Iris pigment epithelial cell (primary cell): ENCODE measurements around the gene PPP1R9B.

ENCODE experiments used
- DNase-seq: peaks from one replicate; pipeline ENCODE4 v3.0.0-alpha.2; 2011; ENCODE audit warnings: low read depth

PPP1R9B gene

DNA sequence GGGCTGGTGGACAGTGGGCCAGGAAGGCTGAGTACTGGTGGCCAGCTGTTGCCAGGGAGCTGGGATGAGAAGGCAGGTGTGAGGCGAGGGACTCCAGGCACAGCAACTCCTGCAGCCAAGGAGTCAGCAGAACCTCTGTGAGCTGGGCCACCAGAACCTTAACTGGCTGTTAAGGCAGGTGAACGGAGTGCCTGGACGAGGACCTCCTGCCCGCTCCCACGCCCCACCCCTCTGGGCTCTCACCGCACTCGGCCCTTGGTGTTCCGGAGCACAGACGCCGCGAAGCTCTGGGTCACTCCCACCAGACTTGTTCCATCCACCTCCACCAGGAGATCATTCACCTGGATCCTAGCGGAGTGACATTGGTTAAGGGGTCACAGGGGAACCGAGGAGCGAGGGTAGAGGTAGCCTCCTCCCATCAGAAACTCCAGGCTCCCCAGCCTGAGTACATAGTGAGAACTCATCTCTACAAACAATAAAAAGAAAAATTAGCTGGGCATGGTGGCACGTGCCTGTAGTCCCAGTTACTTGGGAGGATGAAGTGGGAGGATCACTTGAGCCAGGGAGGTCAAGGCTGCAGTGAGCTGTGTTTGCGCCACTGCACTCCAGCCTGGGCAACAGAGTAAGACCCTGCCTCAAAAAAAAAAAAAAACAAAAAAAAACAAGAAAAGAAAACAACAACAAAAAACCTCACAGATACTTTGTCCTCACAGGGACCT, 9.3 kb downstream of the PPP1R9B start:
- DNase-seq = no peak

DNA sequence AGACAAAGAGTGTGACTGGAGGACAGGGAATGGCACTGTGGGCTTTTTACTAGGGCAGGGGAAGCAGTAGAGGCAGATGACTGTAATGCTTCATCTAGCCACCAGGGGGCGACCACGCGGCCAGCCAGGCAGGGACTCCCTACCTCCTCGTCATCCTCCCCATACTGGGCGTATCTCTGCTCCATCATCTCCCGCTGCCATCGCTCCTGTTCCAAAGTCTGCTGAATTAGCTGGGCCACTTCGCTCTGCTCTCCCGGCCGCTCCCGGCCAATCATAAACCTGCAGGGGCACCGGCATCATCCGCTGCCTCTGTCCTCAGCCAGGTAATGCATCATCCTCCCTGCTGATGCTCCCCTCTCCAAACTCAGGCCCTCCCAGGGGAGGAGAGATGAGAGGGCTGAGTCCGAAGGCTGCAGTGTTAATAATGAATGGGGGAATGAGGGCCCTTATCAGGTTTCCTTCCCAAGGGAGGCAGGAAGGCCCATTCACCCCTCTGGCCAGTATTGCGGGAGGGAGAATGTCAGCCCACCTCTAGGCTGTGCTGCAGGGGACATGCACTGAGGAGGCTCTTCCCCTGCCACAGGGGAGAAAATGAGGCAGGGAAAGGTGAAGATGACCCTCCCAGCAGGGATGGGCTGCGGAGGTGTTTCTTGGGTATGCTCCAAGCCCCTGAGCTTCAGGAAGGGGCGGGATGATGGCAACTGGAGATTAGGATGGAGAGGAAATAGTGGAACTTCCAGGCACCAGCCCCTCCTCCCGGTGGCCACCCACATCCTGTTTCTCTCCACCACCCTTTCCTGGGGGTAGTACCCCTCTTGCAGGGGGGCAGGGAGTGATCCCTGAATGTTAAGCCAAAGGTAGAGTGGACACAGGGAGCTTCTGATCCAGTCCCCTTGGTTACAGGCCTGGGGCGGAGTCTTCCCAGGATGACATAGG, 10.3 kb downstream of the PPP1R9B start:
- peak; percentile 74 for DNase-seq

DNA sequence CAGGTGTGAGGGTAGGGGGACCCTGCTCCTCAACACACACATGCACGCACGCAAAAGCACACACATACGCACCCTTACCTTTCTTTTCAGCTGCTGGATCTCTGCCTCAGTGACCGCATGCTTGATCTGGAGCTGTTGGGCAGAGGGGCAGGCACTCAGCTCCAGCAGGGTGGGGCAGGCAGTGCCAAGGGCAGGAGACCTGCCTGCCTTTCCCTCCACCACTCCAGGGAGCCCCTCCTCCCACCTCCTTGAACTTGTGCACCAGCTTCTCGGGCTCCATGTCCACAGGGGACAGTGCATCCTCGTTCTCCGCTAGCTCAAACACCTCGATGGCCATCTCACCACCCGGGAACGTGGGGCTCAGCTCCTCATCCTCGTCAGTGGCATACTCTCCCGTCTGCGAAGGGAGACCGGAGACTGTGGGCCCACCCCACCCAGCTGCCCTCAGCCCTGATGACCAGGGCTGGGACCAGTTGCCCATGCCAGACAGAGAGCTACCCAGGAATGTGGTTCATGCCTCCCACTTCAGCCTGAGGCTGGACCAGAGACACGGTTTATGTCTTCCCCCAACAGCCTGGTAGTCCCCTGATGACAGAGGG, 11.2 kb downstream of the PPP1R9B start:
- no peak for DNase-seq

DNA sequence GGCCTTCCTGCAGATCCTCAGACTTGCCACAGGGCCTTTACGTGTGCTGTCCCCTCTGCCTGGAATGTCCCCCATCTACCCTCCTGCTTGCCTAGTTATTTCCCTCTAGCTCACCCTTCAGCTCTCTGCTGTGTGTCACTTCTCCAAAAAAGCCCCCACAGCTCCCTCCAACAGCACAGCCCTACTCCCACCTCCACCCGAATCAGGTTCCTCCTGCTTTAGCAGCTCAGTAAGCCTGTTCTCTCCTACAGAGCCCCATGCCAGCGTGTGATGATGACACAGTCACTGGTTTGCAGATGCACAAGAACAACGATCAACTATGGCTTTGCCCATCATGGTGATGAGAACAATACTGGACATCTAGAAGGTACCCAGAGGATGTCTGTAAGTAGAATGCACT, 13.4 kb downstream of the PPP1R9B start:
- no peak for DNase-seq

DNA sequence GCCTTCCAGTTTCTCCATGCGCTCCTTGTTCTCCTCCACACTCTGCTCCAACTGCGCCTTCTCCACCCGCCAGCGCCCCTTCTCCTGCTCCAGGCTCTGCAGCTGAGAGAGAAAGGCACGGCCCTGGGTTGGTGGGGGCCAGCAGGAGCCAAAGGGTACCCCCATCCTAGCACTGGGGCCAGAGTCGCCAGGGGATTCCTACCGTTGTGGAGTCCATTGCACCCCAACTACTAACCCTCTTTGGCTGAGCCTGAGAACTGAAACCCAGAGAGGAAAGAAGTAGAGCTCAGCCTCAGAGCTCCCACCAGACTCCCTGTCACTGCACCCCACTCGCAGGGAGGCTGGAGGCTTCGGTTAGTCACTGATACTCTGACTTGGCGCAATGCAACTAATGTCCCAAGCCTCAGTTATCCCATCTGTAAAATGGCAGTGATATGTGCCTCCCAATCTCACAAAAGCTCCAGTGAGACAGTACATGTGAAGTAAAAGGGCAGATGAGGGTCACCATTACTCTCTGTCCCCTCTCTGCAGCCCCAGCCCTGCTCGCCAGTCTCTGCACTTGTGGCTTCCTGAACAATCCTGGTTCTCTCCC, 14.3 kb downstream of the PPP1R9B start:
- no peak for DNase-seq

DNA sequence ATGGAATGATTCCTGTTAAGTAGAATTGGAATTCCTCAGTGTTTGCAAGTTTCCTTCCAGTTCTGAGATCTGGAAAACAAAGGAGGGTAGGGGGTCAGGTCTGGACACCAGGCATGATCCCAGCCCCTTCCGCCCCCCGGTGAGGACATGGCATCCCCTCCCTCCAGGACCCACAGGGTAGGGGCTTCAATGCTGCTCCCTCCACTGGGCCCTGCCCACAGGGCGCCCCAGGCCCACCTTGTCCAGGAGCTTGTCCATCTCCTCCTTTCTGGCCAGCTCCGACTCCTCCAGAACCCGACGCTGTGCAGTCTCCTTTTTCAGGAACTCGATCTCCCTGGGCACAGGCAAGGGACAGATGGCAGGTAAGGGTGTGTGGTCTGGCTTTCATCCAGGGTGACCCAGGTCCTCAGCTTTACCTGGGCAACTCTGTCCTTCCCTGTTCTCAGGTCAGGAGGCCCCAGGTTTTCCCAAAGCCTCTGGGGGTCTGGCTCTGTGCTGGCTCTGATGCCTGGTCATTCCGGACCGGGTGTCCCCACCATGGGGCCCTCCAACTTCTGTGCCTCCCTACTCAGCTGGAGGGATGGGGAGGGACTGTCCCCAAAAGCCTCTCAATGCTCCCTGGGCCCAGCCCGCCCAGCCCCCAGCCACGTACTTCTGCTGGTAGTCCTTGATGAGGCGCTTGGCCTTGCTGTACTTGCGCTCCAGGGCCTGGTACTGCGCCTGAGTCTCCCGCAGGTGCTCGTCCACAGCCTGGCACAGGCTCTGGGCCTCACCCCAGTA, 15.0 kb downstream of the PPP1R9B start:
- DNase-seq = no peak

DNA sequence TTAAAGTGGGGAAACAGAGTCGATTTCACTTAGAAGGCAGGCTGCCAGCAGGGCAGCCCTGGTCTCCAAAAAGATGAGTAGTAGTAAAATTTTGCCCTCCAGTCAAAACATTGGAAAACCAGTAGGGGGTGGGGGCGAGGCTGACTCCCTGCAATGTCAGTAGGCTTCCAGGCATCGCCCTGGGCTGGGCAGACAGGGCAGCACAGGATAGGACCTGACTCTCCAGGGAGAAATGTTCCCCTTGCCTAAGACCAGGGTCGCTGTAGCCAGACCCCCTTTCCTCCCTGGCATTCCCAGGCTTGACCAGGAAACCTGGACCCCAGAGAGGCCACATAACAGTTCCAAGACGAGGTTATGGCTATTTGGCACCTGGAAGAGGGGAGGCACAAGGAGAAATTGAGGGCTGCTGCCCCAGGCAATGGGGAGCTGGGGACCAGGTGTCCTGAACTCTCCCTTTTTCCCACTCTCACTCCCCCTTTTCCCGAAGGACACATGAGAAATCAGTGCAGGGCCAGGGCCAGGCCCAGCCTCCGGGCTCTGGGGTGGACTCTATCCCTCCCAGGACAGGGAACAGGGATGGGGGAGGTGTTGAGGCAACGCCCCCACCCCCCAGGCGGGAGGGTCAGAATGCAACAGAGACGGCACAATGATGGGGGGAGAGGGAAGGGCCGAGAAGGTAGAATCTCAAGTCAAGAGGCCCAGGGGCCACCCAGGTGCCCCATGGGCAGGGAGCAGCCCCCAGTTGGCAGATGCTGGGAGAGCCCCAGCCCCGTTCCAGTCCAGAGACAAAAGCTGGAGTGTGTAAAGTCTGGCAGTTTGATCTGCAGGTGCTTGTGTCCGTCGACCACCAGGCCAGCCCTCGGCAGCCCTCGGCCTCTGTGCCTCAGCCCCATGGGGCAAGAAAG, 16.0 kb downstream of the PPP1R9B start:
- DNase-seq = no peak

DNA sequence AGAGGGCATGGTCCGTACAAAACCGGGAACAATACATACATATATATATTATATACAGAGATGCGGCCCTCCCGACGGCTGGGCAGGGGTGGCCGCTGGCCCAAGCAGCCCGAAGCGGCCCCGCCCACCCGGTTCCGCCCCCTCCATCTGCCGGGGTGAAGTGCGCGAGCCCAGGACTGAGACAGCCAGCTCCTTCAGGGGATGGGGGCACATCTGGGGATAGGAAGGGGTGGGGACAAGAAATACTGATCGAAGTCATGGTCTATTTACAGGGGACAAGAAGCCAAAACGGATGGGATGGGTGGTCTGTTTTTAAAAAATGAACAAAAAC, 16.7 kb downstream of the PPP1R9B start:
- DNase-seq = no peak

DNA sequence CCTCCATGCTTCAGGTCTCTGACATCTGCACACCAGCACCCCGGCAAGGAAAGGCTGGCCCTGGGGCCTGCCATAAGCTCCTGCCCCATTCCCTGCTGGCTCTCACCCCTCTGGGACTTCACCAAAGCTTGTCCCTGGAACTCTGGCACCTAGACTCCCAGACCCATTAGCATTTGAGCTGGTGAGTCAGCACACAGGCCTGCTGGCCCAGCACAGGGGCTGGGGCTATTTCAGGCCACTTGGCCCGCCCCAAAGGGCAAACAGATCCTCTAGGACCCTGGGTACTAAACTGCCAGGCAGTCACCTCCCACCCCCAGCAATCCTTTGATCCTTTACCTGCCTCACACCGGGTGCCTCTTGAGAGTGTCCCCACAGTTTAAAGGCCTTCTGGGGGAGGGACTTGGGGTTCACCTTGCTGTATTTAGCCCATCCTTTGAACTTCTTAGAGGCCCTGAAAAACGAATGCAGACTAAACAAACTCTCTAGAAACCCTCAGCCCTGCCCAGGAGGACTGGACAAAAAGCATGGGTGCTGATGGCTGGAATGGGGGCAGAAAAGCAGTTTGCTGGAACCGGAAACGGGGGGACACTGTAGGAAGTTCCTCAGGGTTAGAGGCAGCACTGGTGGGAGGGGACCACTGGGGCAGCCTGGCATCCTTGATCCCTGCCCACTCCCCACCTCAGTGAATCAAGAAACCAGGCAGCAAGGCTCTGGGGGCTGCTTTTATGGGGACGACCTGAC, 17.3 kb downstream of the PPP1R9B start:
- peak; percentile 47 for DNase-seq

DNA sequence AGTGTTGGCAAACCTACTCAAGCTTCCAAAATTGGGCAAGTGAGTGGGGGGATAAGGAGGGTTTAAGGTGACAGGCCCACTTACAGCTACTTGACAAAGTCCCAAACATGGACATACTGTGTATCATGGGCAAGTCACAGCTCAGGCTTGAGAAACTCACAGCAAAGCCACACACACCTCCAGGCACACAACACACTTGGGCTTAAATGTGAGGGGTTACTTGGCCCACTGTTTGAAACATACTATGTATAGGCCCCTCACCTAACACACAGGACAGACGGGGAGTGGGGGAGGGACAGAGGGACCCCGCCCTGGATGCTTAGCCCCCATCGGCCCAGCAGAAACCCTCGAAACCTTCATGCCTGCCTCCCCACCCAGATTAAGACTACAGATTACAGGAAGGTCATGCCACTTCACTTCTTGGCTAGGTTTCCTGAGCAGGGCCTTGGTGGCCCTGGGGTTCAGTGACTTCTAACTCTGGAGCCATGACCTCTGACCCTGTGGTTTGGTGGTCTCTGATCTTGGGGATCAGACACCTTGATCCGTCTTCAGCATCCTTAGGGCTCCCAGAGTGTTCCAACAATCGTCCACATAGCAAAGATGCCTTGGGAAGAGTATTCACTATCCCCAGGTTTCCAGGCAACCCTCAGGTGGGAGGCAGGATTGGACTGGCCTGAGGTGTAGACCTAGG, 18.2 kb downstream of the PPP1R9B start:
- DNase-seq = no peak

DNA sequence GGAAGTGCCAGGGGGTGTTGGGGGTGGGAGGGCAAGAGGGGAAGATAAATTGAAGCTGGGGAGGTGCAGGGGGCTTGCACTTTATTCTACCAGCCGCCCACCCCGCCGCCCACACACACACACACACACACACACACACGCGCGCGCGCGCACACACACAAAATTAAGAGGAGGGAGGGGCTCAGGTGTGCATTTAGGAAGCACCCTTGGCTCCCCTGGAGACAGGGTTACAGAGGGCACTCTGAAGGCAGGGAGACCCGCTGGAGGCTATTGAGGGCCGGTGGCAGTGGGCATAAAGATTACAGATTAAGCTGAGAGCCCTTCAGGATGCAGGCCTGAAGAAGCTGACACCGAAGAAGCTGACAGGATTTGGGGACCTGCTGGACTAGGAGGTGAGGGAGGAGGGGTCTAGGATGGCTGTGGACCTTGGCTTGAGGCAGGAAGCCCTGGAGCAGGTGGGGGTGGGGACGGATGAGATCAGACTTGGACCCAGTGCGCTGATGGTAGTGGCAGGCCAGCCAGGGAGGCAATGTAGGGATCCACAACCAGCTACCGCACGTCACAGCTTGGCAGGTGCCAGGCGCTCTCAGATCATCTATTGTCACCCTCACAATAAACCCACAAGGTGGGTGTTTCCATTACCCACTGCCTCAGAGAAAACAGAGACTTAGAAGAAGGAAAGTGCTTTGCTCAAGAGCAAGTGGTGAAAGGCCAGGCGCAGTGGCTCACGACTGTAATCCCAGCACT, 19.7 kb downstream of the PPP1R9B start:
- no peak for DNase-seq

DNA sequence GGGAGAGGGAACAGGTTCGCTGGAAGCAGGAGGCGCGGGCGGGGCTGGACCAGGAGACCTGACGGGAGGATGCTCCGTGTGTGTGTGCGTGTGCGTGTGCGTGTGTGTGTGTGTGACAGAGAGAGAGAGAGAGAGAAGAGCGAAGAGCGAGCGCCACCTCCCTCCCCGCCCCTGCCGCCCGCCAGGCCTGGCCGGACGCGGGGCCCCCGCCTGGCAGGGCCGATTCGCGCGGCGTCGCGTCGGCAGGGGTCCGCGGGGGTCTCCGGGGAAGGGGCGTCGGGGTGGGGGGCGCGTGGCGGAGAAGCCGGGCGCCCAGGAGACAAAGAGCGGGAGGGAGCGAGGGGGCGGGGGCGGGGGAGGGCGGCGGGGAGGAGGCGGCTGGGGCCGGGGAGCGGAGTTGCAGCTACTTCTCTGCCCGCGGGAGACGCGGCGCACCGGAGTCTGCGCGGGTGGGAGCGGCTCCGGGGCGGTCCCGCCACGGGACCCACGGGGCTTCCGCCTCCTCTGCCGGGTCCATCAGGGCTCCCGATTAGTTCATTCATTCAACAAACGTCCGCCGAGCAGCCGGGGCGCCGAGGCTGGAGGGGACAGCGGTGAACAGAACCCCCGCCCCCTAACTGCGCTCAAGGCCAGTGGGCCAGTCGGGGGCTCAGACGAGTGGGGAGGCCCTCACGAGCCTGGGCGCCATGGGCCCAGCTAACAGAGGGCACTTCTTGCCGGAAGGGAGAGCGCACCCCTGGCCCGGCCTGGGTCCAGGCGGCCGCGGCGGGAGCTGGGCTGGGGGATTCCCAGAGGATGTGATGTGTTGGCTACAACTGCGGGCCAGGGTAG, 20.5 kb downstream of the PPP1R9B start, which contains the start of gene SAMD14:
Gene SAMD14, minus strand, starts transcription at position 433 of the 831 bp plus-strand sequence. CDS start 5,201 bp downstream, outside the sequence.
- peak; percentile 61 for DNase-seq

DNA sequence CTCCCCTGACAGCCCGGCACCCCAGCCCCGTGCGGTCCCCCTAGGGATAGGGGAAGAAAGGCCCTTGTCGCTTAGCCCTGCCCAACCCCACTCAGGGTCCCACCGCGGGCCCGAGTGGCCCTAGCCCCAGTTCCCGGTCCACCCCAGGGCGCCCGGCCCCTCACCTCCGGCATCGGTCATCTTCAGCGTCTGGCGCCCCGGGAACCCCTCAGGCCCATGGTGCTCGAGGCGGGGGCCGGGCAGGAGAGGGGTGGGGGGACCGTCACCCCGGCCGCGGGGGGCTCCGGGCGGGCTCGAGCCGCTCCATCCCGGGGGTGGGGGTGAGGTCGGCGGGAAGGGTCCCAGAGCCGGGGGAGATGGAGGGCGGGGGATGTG, 21.1 kb downstream of the PPP1R9B start:
- DNase-seq = no peak

DNA sequence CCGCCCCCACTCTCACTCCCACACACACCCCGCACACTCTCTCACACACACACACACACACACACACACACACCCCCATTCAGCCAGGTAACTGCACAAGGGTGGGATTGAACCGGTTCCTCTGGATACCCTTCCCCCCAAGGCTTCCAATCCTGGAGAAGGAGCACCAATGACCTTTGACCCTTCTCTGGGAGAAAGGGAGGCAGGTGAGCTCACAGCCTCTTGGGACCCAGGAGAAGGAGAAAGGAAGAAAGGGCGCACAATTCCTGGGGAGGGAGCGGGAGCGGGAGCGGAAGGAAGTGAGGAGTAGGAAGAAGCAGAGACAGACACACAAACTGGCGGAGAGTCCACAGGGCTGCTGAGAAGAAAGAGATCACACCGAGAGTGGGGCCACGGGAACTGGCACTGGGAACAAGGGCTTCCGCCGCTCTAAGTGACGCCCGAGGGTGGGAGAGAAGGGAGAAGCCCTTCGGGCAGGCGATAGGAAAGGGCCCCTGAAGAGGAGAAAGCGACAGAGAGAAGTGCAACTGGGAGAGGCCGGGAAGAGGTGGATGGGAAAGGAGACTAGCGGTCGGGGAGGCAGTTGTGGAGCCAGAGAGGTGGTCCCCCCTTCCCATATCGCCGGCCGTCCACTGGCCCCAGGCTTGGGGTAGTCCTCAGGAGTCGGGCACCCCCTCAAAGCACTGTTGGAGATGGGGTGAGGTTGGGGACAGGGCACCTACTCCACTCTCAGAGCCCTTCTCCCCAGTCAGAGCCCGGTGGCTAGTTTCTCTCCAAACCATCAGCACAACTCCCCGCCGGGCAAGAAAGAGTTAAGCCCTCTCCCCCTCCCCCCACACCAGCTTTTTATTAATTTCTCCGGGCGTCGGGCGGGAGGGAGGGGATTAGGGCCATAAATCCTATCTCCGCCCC, 21.8 kb downstream of the PPP1R9B start:
- DNase-seq = no peak

DNA sequence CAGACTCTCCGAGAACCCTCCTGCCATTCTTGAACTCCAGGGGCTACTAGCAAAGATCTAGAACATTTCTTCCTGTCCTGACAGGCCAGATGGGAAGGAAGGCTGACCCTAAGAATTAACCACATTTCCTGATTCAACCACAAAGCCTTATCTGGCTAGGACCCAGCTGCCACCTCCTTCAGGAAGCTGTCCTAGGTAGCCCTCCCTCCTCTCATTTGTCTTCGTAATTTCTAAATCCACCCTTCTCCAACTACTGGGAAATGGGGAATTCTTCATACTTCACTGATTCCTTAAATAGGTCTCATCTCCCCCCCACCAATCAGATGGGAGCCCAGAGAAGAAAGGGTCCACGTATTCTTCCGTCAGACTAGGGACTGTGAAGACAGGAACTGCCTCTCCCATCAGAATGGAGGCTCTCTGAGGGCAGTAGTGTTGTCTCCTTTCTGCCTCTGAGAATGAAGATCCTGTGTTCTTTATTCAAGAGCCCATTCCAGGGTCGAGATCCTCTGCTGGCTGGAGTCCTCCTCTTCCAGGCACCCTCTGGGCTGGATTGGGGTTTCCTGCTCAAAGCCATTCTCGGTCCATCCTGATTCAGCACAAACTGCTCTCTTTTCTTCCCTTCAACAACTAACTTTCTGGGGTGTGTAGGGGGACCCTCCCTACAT, 22.6 kb downstream of the PPP1R9B start:
- DNase-seq = peak; percentile 49

DNA sequence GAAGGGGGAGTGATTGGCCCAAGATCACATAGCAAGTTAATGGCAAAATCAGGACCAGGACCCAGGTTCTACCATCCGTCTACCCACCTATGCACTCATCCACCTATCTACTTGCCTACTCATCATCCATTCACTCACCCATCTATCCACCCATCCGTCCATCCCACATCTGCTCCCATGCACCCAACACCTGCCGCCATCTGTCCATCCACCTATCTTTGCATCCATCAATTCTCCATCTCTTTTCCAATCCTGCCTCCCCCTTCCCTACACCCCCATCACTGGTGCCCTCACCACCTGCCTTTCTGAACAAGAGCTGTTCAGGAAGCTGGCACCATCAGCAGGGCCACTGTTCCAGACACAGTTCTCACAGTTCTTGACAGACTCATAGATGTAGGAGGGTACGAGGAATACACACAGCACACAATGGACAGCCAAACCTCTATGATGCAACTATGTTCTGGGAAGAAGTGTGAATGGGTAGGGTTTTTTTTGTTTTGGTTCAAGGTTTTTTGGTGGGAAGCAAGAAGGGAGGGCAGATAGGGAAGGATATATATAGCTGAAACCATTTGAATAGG, 25.0 kb downstream of the PPP1R9B start:
- DNase-seq = no peak
